H9 (cell line): Measurements from ENCODE around the gene TINAG. TPM values are rescaled to one million over a fixed set of nuclear protein-coding genes. Genes with fewer than 3 reads are reported as not detected.

Experiments
- DNase-seq: peaks from one replicate; pipeline ENCODE4 v3.0.0-alpha.2; 2017
- H2AFZ ChIP-seq: one replicate; pipeline ENCODE4 v1.6.1; 2013; ENCODE audit warnings: mild to moderate bottlenecking, low read length, control low read depth, moderate library complexity
- H2AK5ac ChIP-seq: 2 replicates; pipeline ENCODE4 v1.6.1; 2013; ENCODE audit warnings: low read length, control low read depth, mixed read lengths; ENCODE audit not compliant: insufficient read length
- H2BK120ac ChIP-seq: one replicate; pipeline ENCODE4 v1.6.1; 2013; ENCODE audit warnings: low read depth, mild to moderate bottlenecking, low read length, control low read depth, inconsistent platforms; ENCODE audit not compliant: poor library complexity, severe bottlenecking
- H2BK12ac ChIP-seq: 2 replicates; pipeline ENCODE4 v1.6.1; 2013; ENCODE audit warnings: low read length, control low read depth, mixed read lengths, low read depth; ENCODE audit not compliant: insufficient read length
- H2BK15ac ChIP-seq: 2 replicates; pipeline ENCODE4 v1.6.1; 2013; ENCODE audit warnings: low read depth, low read length, control low read depth
- H2BK20ac ChIP-seq: one replicate; pipeline ENCODE4 v1.6.1; 2013; ENCODE audit warnings: low read depth, mild to moderate bottlenecking, low read length, control low read depth, inconsistent platforms; ENCODE audit not compliant: poor library complexity, severe bottlenecking
- H2BK5ac ChIP-seq: 2 replicates; pipeline ENCODE4 v1.6.1; 2013; ENCODE audit warnings: low read length, control low read depth, mixed read lengths; ENCODE audit not compliant: insufficient read length
- H3K14ac ChIP-seq: 2 replicates; pipeline ENCODE4 v1.6.1; 2013; ENCODE audit warnings: low read length, control low read depth; ENCODE audit not compliant: insufficient read depth
- H3K18ac ChIP-seq: 2 replicates; pipeline ENCODE4 v1.6.1; 2013; ENCODE audit warnings: low read depth, mild to moderate bottlenecking, mixed read lengths, low read length, control low read depth; ENCODE audit not compliant: insufficient read length
- H3K23ac ChIP-seq: 2 replicates; pipeline ENCODE4 v1.6.1; 2013; ENCODE audit warnings: low read length, control low read depth, mixed read lengths, low read depth; ENCODE audit not compliant: insufficient read length
- H3K23me2 ChIP-seq: 2 replicates; pipeline ENCODE4 v1.6.1; 2013; ENCODE audit warnings: low read depth, mild to moderate bottlenecking, mixed read lengths, low read length, control low read depth; ENCODE audit not compliant: insufficient read length, poor library complexity, severe bottlenecking
- H3K27ac ChIP-seq: 2 replicates; pipeline ENCODE4 v1.5.1; 2013; ENCODE audit warnings: low read length, control low read depth, mixed read lengths, low read depth; ENCODE audit not compliant: insufficient read length
- H3K27me3 ChIP-seq: 2 replicates; pipeline ENCODE4 v1.6.1; 2013; ENCODE audit warnings: low read length, control low read depth, inconsistent platforms; ENCODE audit not compliant: insufficient read depth
- H3K4ac ChIP-seq: 2 replicates; pipeline ENCODE4 v1.6.1; 2013; ENCODE audit warnings: low read depth, mild to moderate bottlenecking, control low read depth, inconsistent platforms, low read length, moderate library complexity
- H3K4me1 ChIP-seq: 2 replicates; pipeline ENCODE4 v1.6.1; 2013; ENCODE audit warnings: low read length, control low read depth, inconsistent platforms; ENCODE audit not compliant: insufficient read depth
- H3K4me2 ChIP-seq: 2 replicates; pipeline ENCODE4 v1.6.1; 2013; ENCODE audit warnings: low read length, control low read depth, mixed read lengths; ENCODE audit not compliant: insufficient read length, insufficient read depth
- H3K56ac ChIP-seq: 2 replicates; pipeline ENCODE4 v1.6.1; 2013; ENCODE audit warnings: low read depth, mild to moderate bottlenecking, mixed read lengths, low read length, control low read depth; ENCODE audit not compliant: insufficient read length
- H3K79me1 ChIP-seq: 2 replicates; pipeline ENCODE4 v1.6.1; 2013; ENCODE audit warnings: low read depth, mild to moderate bottlenecking, moderate library complexity, low read length, control low read depth, inconsistent platforms; ENCODE audit not compliant: insufficient read depth, poor library complexity, severe bottlenecking
- H3K79me2 ChIP-seq: 2 replicates; pipeline ENCODE4 v1.6.1; 2013; ENCODE audit warnings: low read length, control low read depth, inconsistent platforms; ENCODE audit not compliant: insufficient read depth
- H3K9ac ChIP-seq: 2 replicates; pipeline ENCODE4 v1.6.1; 2013; ENCODE audit warnings: low read length, control low read depth, mixed read lengths; ENCODE audit not compliant: insufficient read length; ENCODE audit errors: extremely low read depth
- H3K9me3 ChIP-seq: one replicate; pipeline ENCODE4 v1.6.1; 2013; ENCODE audit warnings: low read depth, low read length, inconsistent platforms; ENCODE audit not compliant: control insufficient read depth
- H3T11ph ChIP-seq: one replicate; pipeline ENCODE4 v1.6.1; 2013; ENCODE audit warnings: mild to moderate bottlenecking, low read length, control low read depth, inconsistent platforms
- H4K20me1 ChIP-seq: one replicate; pipeline ENCODE4 v1.6.1; 2013; ENCODE audit not compliant: control insufficient read depth, insufficient read length, insufficient read depth
- H4K5ac ChIP-seq: 2 replicates; pipeline ENCODE4 v1.6.1; 2013; ENCODE audit warnings: low read depth, mild to moderate bottlenecking, mixed read lengths, low read length, control low read depth; ENCODE audit not compliant: insufficient read length
- H4K8ac ChIP-seq: replicated peaks from 2 replicates; pipeline ENCODE4 v1.6.1; 2013; ENCODE audit warnings: low read length, control low read depth, mixed read lengths, low read depth; ENCODE audit not compliant: insufficient read length
- H4K91ac ChIP-seq: 2 replicates; pipeline ENCODE4 v1.6.1; 2013; ENCODE audit warnings: low read depth, mild to moderate bottlenecking, moderate library complexity, mixed read lengths, low read length, control low read depth; ENCODE audit not compliant: insufficient read length
- H3K27ac Mint-ChIP-seq, 3 experiments: 2 replicates in 2 of 3; 3 replicates in 1 of 3; pipeline ENCODE4 v1.8.0; 2020 to 2021; ENCODE audit warnings: mixed read lengths in 3 of 3, mild to moderate bottlenecking in 1 of 3, moderate library complexity in 1 of 3
- H3K27me3 Mint-ChIP-seq: 2 replicates; pipeline ENCODE4 v1.8.0; 2021; ENCODE audit warnings: low read depth, mild to moderate bottlenecking, moderate library complexity, mixed read lengths
- H3K36me3 Mint-ChIP-seq, 3 experiments: 2 replicates in 2 of 3; 3 replicates in 1 of 3; pipeline ENCODE4 v1.8.0; 2020 to 2021; ENCODE audit warnings: low read depth in 3 of 3, mixed read lengths in 3 of 3; ENCODE audit not compliant: insufficient read depth in 1 of 3
- H3K4me1 Mint-ChIP-seq, 2 experiments: 2 replicates each; pipeline ENCODE4 v1.8.0; 2020; ENCODE audit warnings: mixed read lengths in 2 of 2
- H3K4me3 Mint-ChIP-seq, 2 experiments: 2 replicates in 1 of 2; 3 replicates in 1 of 2; pipeline ENCODE4 v1.8.0; 2020 to 2021; ENCODE audit warnings: mild to moderate bottlenecking in 2 of 2, mixed read lengths in 2 of 2, moderate library complexity in 1 of 2
- H3K9me3 Mint-ChIP-seq, 2 experiments: 2 replicates in 1 of 2; 3 replicates in 1 of 2; pipeline ENCODE4 v1.8.0; 2020; ENCODE audit warnings: mild to moderate bottlenecking in 2 of 2, mixed read lengths in 2 of 2, moderate library complexity in 1 of 2
- CTCF ChIP-seq: fragments of 200-600 bp; sonication (generic); conservative IDR thresholded peaks from 3 replicates; pipeline ENCODE4 v1.8.0; 2021; ENCODE audit warnings: antibody characterized with exemption, mild to moderate bottlenecking
- WGBS: extraction: QIAGEN DNeasy Blood & Tissue Kit; methylation state at CpG from one replicate; pipeline ENCODE4 v1.1.7; 2013; ENCODE audit warnings: missing lambda C conversion rate, low lambda C conversion rate, mixed read lengths; ENCODE audit not compliant: insufficient read length; ENCODE audit errors: extremely low coverage; 5-methylcytosine and 5-hydroxymethylcytosine counted together
- total RNA-seq: library from RNA; stranded (reverse); gene quantifications from 2 replicates; pipeline ENCODE4 v1.2.1, GENCODE V29; 2021

TINAG gene
- total RNA-seq, 1 experiment from 2014 or later = not detected

DNA sequence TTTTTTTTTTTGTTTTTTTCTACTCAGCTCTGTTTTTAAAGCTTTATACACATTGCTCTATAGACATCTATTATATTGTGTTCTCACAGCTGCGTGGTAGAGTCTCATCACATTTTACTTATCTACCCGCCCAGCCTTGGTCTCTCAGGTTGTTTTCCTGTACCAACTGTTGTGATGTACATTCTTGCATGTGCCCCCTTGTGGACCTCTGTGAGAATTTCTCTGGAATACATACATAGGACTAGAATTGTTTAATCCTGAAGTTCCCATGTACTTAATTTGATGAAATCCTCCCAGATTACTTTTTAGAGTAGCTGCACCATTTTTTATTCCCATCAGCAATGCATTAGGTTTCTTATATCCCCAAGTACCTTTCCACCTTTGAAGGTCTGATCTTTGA lies 40.4 kb upstream of the TINAG start:
- no peak overlapping the region for H2BK120ac ChIP-seq
- DNase-seq = no peak
- no peak overlapping the region for H4K91ac ChIP-seq
- H3K4me1 ChIP-seq = no peaks in the 10 kb centered on the region
- H3K23ac ChIP-seq = no peak overlapping the region
- Mint-ChIP-seq H3K4me3 (no peak overlapping the region), H3K27me3 (peaks cover 6% of the 10 kb centered on the region; the same call in 1 of the 2 replicates), H3K36me3 (no peaks in the 10 kb centered on the region), H3K27ac (no peak overlapping the region), H3K4me1 (peaks cover 5 to 9% of the 10 kb centered on the region in 2 experiments), H3K9me3 (no peaks in the 10 kb centered on the region)
- no CpG with 5 or more reads among the region's 2 CpGs for WGBS
- H4K8ac ChIP-seq = no peak overlapping the region
- H3K9me3 ChIP-seq = no peaks in the 10 kb centered on the region
- no peaks in the 10 kb centered on the region for H3K23me2 ChIP-seq
- H2BK12ac ChIP-seq = no peak overlapping the region
- H3K4me2 ChIP-seq = no peak overlapping the region
- H2AFZ ChIP-seq = no peak overlapping the region
- no peak overlapping the region for H3K14ac ChIP-seq
- H2BK5ac ChIP-seq = no peak overlapping the region
- H3K27me3 ChIP-seq = no peaks in the 10 kb centered on the region
- no peaks in the 10 kb centered on the region for H3K79me1 ChIP-seq
- no peak overlapping the region for H2BK15ac ChIP-seq
- no peak overlapping the region for H2AK5ac ChIP-seq
- H4K5ac ChIP-seq = no peak overlapping the region
- no peaks in the 10 kb centered on the region for H3K79me2 ChIP-seq
- no peak overlapping the region for H2BK20ac ChIP-seq
- peak; percentile 69 for TF ChIP-seq CTCF
- H3K4ac ChIP-seq = no peak overlapping the region
- H3K9ac ChIP-seq = no peak overlapping the region
- H3K56ac ChIP-seq = no peak overlapping the region
- no peak overlapping the region for H3T11ph ChIP-seq
- H3K18ac ChIP-seq = no peak overlapping the region
- H3K27ac ChIP-seq = no peak overlapping the region
- H4K20me1 ChIP-seq = no peaks in the 10 kb centered on the region
